BE2C (cell line): ENCODE data around the gene CDKN2B.
A peak's percentile ranks its signal among the peaks of the same experiment; 100 is the strongest.

Experiments
- DNase-seq: peaks from one replicate; pipeline ENCODE4 v3.0.0-alpha.2; 2020
- H3K27me3 ChIP-seq: fragments of 250-450 bp; sonication (Bioruptor Pico); 2 replicates; pipeline ENCODE4 v1.5.1; 2020; ENCODE audit warnings: mild to moderate bottlenecking
- H3K36me3 ChIP-seq: fragments of 250-450 bp; sonication (Bioruptor Pico); 2 replicates; pipeline ENCODE4 v1.5.1; 2020; ENCODE audit warnings: mild to moderate bottlenecking
- H3K4me1 ChIP-seq: fragments of 250-450 bp; sonication (Bioruptor Pico); 2 replicates; pipeline ENCODE4 v1.5.1; 2020
- H3K4me3 ChIP-seq: 2 replicates; pipeline ENCODE4 v1.5.1; 2011; ENCODE audit warnings: low read depth, low read length
- H3K9me3 ChIP-seq: fragments of 250-450 bp; sonication (Bioruptor Pico); 2 replicates; pipeline ENCODE4 v1.5.1; 2020
- TF ChIP-seq, protein P1 (sequence below): IDR thresholded peaks from 2 replicates; pipeline ENCODE4 v1.5.1; 2012; ENCODE audit warnings: mild to moderate bottlenecking, low read depth, low read length

The CDKN2B gene

DNA sequence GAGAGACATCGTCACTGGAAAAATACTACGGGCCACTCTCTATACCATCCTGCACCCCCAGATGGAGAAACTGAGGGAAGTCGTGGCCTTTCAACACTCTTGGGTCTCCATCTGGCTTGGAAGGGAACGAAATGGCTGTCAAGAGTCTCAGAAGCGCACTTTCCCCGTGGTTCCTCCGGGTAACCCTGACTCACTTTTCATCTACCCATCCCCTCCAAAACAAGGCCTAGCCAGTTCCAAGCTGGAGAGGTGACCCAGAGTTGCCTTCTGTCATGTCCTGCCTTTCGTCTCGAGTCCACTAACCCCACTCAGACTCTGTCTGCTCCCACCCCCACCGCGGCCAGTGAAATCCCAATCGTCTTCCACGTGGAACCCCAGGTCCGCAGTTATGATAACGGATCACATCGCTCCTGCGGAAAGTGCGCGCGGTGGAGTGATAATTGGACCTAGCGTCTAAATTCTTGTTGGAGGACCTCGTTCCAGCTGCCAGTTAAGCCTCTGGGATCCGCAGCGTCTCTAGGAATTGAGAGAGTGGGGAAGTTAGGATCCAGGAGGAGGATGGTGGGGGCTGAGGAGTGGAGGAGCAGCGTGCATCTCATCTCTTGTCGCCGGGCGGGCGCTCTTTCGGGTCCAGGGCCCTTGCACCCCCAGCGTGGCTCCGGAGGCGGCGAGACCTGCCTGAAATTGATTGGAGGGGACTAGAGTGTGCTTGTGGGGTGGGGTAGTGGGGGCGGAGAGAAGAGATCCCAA, 19.5 kb downstream of the CDKN2B start:
- Histone ChIP-seq H3K36me3 (peaks cover 7% of the 10 kb centered on the region), H3K4me3 (no peak overlapping the region), H3K27me3 (no peaks in the 10 kb centered on the region), H3K4me1 (peaks cover 11% of the 10 kb centered on the region), H3K9me3 (no peaks in the 10 kb centered on the region)
- no peak for DNase-seq
- TF ChIP-seq, protein P1, sequence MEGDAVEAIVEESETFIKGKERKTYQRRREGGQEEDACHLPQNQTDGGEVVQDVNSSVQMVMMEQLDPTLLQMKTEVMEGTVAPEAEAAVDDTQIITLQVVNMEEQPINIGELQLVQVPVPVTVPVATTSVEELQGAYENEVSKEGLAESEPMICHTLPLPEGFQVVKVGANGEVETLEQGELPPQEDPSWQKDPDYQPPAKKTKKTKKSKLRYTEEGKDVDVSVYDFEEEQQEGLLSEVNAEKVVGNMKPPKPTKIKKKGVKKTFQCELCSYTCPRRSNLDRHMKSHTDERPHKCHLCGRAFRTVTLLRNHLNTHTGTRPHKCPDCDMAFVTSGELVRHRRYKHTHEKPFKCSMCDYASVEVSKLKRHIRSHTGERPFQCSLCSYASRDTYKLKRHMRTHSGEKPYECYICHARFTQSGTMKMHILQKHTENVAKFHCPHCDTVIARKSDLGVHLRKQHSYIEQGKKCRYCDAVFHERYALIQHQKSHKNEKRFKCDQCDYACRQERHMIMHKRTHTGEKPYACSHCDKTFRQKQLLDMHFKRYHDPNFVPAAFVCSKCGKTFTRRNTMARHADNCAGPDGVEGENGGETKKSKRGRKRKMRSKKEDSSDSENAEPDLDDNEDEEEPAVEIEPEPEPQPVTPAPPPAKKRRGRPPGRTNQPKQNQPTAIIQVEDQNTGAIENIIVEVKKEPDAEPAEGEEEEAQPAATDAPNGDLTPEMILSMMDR: no peak

DNA sequence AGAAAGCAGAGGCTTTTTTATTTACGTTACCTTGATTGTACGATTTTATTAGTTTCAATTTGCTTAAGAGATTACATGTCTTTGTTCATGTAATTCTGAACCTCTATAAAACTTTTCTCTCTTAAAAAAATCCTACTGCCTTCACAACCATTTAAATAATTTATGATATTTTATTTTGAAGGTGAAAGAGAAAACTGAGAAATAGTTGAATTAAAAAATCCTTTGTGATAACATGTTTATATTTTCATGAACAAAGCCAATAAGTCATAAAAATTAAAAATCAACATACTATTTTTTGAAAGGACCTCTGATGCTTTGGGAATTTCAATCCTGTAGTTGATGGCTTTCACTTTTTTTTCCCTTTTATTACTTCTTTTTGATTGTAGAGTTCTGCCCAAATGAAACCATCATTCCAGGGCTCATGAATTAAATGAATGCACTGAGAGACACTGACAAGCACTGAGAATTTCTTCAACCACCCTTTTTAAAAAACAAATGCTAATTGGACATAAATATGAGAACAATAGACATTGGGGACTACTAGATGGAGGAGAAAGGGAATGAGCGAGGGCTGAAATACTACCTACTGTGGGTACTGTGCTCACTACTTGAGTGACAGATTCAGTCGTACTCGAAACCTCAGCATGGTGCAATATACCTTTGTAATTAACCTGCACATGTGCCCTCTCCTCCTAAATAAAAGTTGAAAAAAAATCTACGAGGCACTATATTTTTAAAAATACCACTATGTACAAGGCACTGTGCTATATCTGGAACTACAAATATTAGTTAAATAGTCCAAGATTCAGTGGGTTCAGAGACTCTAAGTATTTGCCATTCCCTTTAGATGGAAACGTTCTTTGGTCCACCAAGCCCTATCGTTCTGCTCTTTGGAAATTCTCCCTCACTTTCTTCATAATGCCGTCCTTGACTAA, 20.8 kb downstream of the CDKN2B start:
- H3K9me3 ChIP-seq: no peaks in the 10 kb centered on the region
- peak overlapping the region; percentile 50 for H3K4me3 ChIP-seq
- peaks cover 7% of the 10 kb centered on the region for H3K36me3 ChIP-seq
- TF ChIP-seq, protein P1: no peak
- no peak for DNase-seq
- no peaks in the 10 kb centered on the region for H3K27me3 ChIP-seq
- H3K4me1 ChIP-seq: peaks cover 11% of the 10 kb centered on the region

DNA sequence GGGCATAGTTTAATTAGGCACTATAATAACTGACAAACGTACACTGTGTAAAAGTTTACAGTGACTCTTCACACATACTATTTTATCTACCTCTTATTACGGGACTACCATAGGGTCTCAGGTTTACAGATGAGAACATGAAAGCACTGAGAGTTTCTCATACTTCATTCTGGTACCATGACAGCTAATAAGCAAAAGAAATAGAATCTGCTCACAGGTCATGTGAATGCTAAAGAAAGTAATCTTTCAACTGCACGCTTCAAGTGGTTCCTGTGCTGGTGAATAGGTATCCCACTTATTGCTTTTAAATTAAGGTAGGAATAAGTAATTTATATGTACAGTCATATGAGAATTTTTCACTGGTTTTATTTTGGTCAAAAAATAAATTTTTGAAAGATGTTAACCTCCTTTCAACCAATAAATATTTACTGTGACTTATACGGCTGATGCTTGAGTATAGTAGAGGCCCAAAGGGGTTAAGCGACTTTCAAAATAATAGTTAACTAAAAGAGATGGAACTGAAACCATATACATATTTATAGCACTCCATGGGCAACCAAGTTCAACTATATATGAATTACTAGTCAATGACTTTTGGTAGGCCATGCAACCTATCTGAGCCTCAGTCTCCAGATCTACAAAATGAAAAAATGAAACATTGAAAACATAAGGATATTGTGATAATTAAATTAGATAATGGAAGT, 23.0 kb downstream of the CDKN2B start:
- Histone ChIP-seq H3K4me1 (peaks cover 11% of the 10 kb centered on the region), H3K4me3 (no peak overlapping the region)

DNA sequence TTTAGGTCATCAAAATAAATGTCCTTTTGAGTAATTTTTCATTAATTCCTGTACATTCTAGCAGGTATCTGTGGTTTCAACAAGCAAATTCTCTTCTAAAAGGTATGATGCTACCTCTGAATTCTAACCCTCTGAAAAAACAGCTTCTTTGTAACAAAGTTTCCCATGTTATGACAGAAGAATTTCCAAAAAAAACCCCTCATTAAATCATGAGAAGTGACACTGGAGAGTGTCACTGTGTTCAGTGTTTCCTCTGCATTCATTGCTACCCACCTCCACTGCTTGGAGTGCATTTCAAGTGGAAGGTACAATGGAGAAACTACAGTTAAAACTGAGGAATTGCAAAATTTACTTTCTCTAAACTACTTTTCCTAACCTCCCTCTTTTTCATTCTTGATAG, 25.0 kb downstream of the CDKN2B start:
- Histone ChIP-seq H3K4me1 (peaks cover 11% of the 10 kb centered on the region), H3K36me3 (no peaks in the 10 kb centered on the region), H3K4me3 (no peak overlapping the region), H3K27me3 (no peaks in the 10 kb centered on the region), H3K9me3 (no peaks in the 10 kb centered on the region)
- DNase-seq: no peak
- TF ChIP-seq, protein P1: no peak

More for the DNA sequence above, 23.0 kb downstream of the CDKN2B start:
- H3K27me3 ChIP-seq: no peaks in the 10 kb centered on the region
- TF ChIP-seq, protein P1: no peak
- no peak for DNase-seq
- H3K36me3 ChIP-seq: peaks cover 7% of the 10 kb centered on the region
- H3K9me3 ChIP-seq: no peaks in the 10 kb centered on the region

DNA sequence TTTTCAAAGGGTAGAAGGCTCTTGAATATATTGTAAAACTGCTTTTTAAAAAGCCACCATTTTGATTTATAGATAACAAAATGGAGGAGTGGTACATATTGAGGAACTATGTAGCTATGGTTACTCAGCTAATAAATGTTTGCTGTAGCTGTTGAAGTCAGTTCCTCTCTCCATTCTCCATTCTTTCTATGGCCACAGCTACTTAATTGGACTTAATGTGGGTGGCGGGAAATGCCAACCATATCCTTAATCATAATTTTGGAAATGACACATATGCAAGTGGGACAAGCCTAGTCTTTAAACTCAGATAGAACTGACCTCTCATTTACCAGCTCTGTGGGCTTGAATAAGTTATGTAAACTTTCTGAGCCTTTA, 25.6 kb downstream of the CDKN2B start:
- no peaks in the 10 kb centered on the region for H3K27me3 ChIP-seq
- peaks cover 11% of the 10 kb centered on the region for H3K4me1 ChIP-seq
- no peaks in the 10 kb centered on the region for H3K36me3 ChIP-seq
- DNase-seq: no peak
- H3K4me3 ChIP-seq: no peak overlapping the region
- no peaks in the 10 kb centered on the region for H3K9me3 ChIP-seq
- TF ChIP-seq, protein P1: no peak
